HepG2 (cell line): Measurements from ENCODE around the gene SH3TC2. TPM values are rescaled to one million over a fixed set of nuclear protein-coding genes. Genes with fewer than 3 reads are reported as not detected.

Experiments used
- ATAC-seq: fragments of 200-7000 bp; cut with Tn5 transposase; 3 replicates; pipeline ENCODE4 v1.9.1; 2020; ENCODE audit warnings: mild to moderate bottlenecking, moderate library complexity
- BruUV-seq: library from RNA; stranded (reverse); fragments of 400-500 nt; replicated peaks from 2 replicates; lab custom pipeline; 2021; lab: Mats Ljungman, UMichigan
- CTCF ChIA-PET: fragments of 300-600 bp; formaldehyde crosslinking; extraction: SDS; loops from one replicate; lab custom pipeline; 2021; ENCODE audit warnings: low total read pairs, inconsistent platforms, low intra/inter-chr PET ratio; lab: Yijun Ruan, JAX
- POLR2A ChIA-PET: fragments of 350-600 bp; sonication (Branson Sonifier 250); formaldehyde crosslinking; loops from one replicate; lab custom pipeline; 2020; ENCODE audit warnings: antibody characterized with exemption, inconsistent platforms; lab: Yijun Ruan, JAX
- DNase-seq: peaks from one replicate; pipeline ENCODE4 v3.0.0-alpha.2; 2015; ENCODE audit warnings: low spot score
- FAIRE-seq: peaks from 3 replicates; lab custom pipeline; 2011; peaks lifted over from hg19 to GRCh38; lab: Jason Lieb, UNC
- H2AFZ ChIP-seq: one replicate; pipeline ENCODE4 v1.6.1; 2011; ENCODE audit warnings: low read length, inconsistent platforms
- H3K27ac ChIP-seq: fragments of 300-600 bp; 3 replicates; pipeline ENCODE4 v1.8.0; 2011; ENCODE audit warnings: mixed run types, mild to moderate bottlenecking, mixed read lengths, low read length, inconsistent platforms; ENCODE audit not compliant: insufficient read depth; ENCODE audit errors: extremely low read length
- H3K27me3 ChIP-seq, 2 experiments: fragments of 200-600 bp in 1 of 2; 2 replicates in 1 of 2; 3 replicates in 1 of 2; pipeline versions ENCODE4 v1.6.0 to v1.8.0; 2011; ENCODE audit warnings: low read length in 2 of 2, mild to moderate bottlenecking in 2 of 2, moderate library complexity in 2 of 2, inconsistent platforms in 1 of 2; ENCODE audit not compliant: insufficient read depth in 2 of 2, control insufficient read depth in 1 of 2
- H3K36me3 ChIP-seq, 2 experiments: fragments of 200-600 bp in 1 of 2; replicated peaks in 1 of 2; 2 replicates in 1 of 2; 3 replicates in 1 of 2; pipeline versions ENCODE4 v1.5.1 to v1.8.0; 2011; ENCODE audit warnings: low read length in 2 of 2, inconsistent platforms in 1 of 2; ENCODE audit not compliant: insufficient read depth in 2 of 2, control insufficient read depth in 1 of 2
- H3K4me1 ChIP-seq: 2 replicates; pipeline ENCODE4 v1.5.1; 2012; ENCODE audit warnings: low read length, inconsistent platforms; ENCODE audit not compliant: insufficient read depth
- H3K4me2 ChIP-seq: 2 replicates; pipeline ENCODE4 v1.6.0; 2011; ENCODE audit warnings: low read depth, low read length, inconsistent platforms
- H3K4me3 ChIP-seq, 3 experiments: fragments of 200-600 bp in 1 of 3; sonication (generic), shearing (Covaris generic) in 1 of 3; replicated peaks in 1 of 3; 2 replicates each; pipeline ENCODE4 v1.5.1; 2011 to 2016; ENCODE audit warnings: low read length in 3 of 3, inconsistent platforms in 2 of 3, low read depth in 2 of 3, mild to moderate bottlenecking in 2 of 3, control low read depth in 1 of 3, mixed read lengths in 1 of 3; ENCODE audit not compliant: insufficient read depth in 1 of 3
- H3K79me2 ChIP-seq: one replicate; pipeline ENCODE4 v1.6.1; 2011; ENCODE audit warnings: low read length, inconsistent platforms; ENCODE audit not compliant: insufficient read depth
- H3K9ac ChIP-seq: 2 replicates; pipeline ENCODE4 v1.6.0; 2011; ENCODE audit warnings: mild to moderate bottlenecking, low read depth, low read length, inconsistent platforms; ENCODE audit not compliant: insufficient read depth
- H3K9me3 ChIP-seq: 2 replicates; pipeline ENCODE4 v1.5.1; 2012; ENCODE audit warnings: mild to moderate bottlenecking, low read length
- H4K20me1 ChIP-seq: 2 replicates; pipeline ENCODE4 v1.6.0; 2011; ENCODE audit warnings: inconsistent platforms, mild to moderate bottlenecking, low read length, moderate library complexity; ENCODE audit not compliant: insufficient read depth
- AFF4 ChIP-seq: sonication (generic); formaldehyde crosslinking; IDR thresholded peaks from 2 replicates; pipeline ENCODE4 v1.4.0; 2020; ENCODE audit warnings: missing genetic modification reagents
- GABPB1 ChIP-seq: IDR thresholded peaks from 2 replicates; pipeline ENCODE4 v1.6.1; 2016; ENCODE audit warnings: mild to moderate bottlenecking, missing genetic modification reagents, moderate library complexity, missing compliant biosample characterization
- HNRNPK ChIP-seq: fragments of 200-400 bp; formaldehyde crosslinking; IDR thresholded peaks from 2 replicates; pipeline ENCODE4 v1.6.1; 2018; ENCODE audit warnings: low read length, low read depth, moderate library complexity, mild to moderate bottlenecking; ENCODE audit not compliant: poor library complexity, severe bottlenecking
- KDM5A ChIP-seq: fragments of 200-600 bp; sonication (generic); IDR thresholded peaks from 2 replicates; pipeline ENCODE4 v1.7.0; 2018; ENCODE audit warnings: antibody characterized with exemption, mild to moderate bottlenecking, low read length, borderline replicate concordance
- KDM5B ChIP-seq: sonication (generic); formaldehyde crosslinking; IDR thresholded peaks from 2 replicates; pipeline ENCODE4 v1.4.0; 2020; ENCODE audit warnings: missing genetic modification reagents, mild to moderate bottlenecking, borderline replicate concordance
- MED8 ChIP-seq: sonication (generic); formaldehyde crosslinking; IDR thresholded peaks from 2 replicates; pipeline ENCODE4 v1.8.1; 2023; ENCODE audit warnings: mild to moderate bottlenecking, missing genetic modification reagents; ENCODE audit not compliant: insufficient replicate concordance
- PAWR ChIP-seq: sonication (generic); formaldehyde crosslinking; IDR thresholded peaks from 2 replicates; pipeline ENCODE4 v1.4.0; 2020; ENCODE audit warnings: missing genetic modification reagents, mild to moderate bottlenecking, borderline replicate concordance
- SMAD1 ChIP-seq: sonication (generic); formaldehyde crosslinking; IDR thresholded peaks from 2 replicates; pipeline ENCODE4 v1.4.0; 2020; ENCODE audit warnings: missing genetic modification reagents, low read depth, mild to moderate bottlenecking, borderline replicate concordance
- ZFAT ChIP-seq: sonication (generic); formaldehyde crosslinking; conservative IDR thresholded peaks from 2 replicates; pipeline ENCODE4 v1.8.1; 2023; ENCODE audit warnings: missing genetic modification reagents, inconsistent platforms
- ZNF691 ChIP-seq: sonication (generic); formaldehyde crosslinking; IDR thresholded peaks from 2 replicates; pipeline ENCODE4 v1.4.0; 2020; ENCODE audit warnings: missing genetic modification reagents, low read depth, mild to moderate bottlenecking, borderline replicate concordance
- WGBS: methylation state at CpG from one replicate; pipeline ENCODE4 v1.1.6; 2017; ENCODE audit warnings: low lambda C conversion rate; 5-methylcytosine and 5-hydroxymethylcytosine counted together
- in situ Hi-C: cut with HindIII; loops from 2 replicates; pipeline ENCODE4 v1.10.0; 2017; ENCODE audit warnings: low pct_unique_long_range_greater_than_20kb; ENCODE audit not compliant: extremely low pct_ligation_motif_present
- intact Hi-C: fragments of 100-400 bp; cut with micrococcal nuclease; formaldehyde crosslinking; loops from one replicate; pipeline ENCODE4 v1.10.0; 2022; ENCODE audit not compliant: unreplicated experiment
- polyA plus RNA-seq, 8 experiments: library from polyadenylated mRNA; depleted of rRNA in 3 of 8; stranded (reverse) in 7 of 8; unstranded in 1 of 8; fragments of >200 nt; fragmentation: Illumina TruSeq in 4 of 8; extraction: Trizol in 4 of 8; gene quantifications; 2 replicates each; pipeline versions ENCODE4 v1.2.1 to v1.2.3, GENCODE V29; 2011 to 2016; ENCODE audit warnings: low read depth in 4 of 8, missing spikeins in 1 of 8, mixed read lengths in 1 of 8; ENCODE audit not compliant: insufficient read depth in 1 of 8
- total RNA-seq, 5 experiments: library from RNA; depleted of rRNA; stranded (reverse); fragments of >200 nt; fragmentation: Illumina TruSeq; extraction: Trizol; gene quantifications; 2 replicates each; pipeline ENCODE4 v1.2.3, GENCODE V29; 2016; ENCODE audit warnings: low read depth in 1 of 5
- TF ChIP-seq, protein P1 (sequence below): sonication (generic); formaldehyde crosslinking; IDR thresholded peaks from 2 replicates; pipeline ENCODE4 v1.8.1; 2022; ENCODE audit warnings: low read depth, mild to moderate bottlenecking, missing genetic modification reagents
- TF ChIP-seq, protein P2 (sequence below): sonication (generic); formaldehyde crosslinking; IDR thresholded peaks from 2 replicates; pipeline ENCODE4 v1.5.0; 2020; ENCODE audit warnings: missing genetic modification reagents
- TF ChIP-seq, protein P3 (sequence below): sonication (generic); formaldehyde crosslinking; IDR thresholded peaks from 2 replicates; pipeline ENCODE4 v1.5.0; 2020; ENCODE audit warnings: mild to moderate bottlenecking, missing genetic modification reagents, moderate library complexity

SH3TC2 gene
- total and polyA plus RNA-seq, 2 of the 13 experiments (the other 11 are each of a cell fraction or from before 2014, with no cell fraction given): 0.34 to 0.71 TPM

GRCh38 chr5:149053072-149053695 lies 9.7 kb downstream of the SH3TC2 start:
- no peaks in the 10 kb centered on the region for H3K36me3 ChIP-seq
- POLR2A ChIA-PET: no interaction called here
- H3K4me2 ChIP-seq: no peak overlapping the region
- no peaks in the 10 kb centered on the region for H3K79me2 ChIP-seq
- no peak overlapping the region for H3K9ac ChIP-seq
- in situ Hi-C loops: no loop called here
- H3K4me1 ChIP-seq: peaks cover 21% of the 10 kb centered on the region
- no peak for ATAC-seq
- H3K4me3 ChIP-seq: no peak overlapping the region
- intact Hi-C loops: no loop called here
- WGBS: 55% methylated on average over 1 of the region's 2 CpGs
- no peaks in the 10 kb centered on the region for H3K27me3 ChIP-seq
- no peak for DNase-seq
- no peaks in the 10 kb centered on the region for H3K9me3 ChIP-seq
- CTCF ChIA-PET: no interaction called here
- no TSS peak for BruUV-seq
- no peak for FAIRE-seq
- no peak overlapping the region for H2AFZ ChIP-seq
- H3K27ac ChIP-seq: no peak overlapping the region
- H4K20me1 ChIP-seq: no peaks in the 10 kb centered on the region
- TF ChIP-seq AFF4 (no peak), ZFAT (CRISPR knock-in tag) (no peak), HNRNPK (no peak), MED8 (no peak), PAWR (CRISPR knock-in tag) (no peak), KDM5B (CRISPR knock-in tag) (no peak), KDM5A (no peak), SMAD1 (no peak), ZNF691 (CRISPR knock-in tag) (no peak), GABPB1 (CRISPR knock-in tag) (no peak)
- TF ChIP-seq, protein P1, sequence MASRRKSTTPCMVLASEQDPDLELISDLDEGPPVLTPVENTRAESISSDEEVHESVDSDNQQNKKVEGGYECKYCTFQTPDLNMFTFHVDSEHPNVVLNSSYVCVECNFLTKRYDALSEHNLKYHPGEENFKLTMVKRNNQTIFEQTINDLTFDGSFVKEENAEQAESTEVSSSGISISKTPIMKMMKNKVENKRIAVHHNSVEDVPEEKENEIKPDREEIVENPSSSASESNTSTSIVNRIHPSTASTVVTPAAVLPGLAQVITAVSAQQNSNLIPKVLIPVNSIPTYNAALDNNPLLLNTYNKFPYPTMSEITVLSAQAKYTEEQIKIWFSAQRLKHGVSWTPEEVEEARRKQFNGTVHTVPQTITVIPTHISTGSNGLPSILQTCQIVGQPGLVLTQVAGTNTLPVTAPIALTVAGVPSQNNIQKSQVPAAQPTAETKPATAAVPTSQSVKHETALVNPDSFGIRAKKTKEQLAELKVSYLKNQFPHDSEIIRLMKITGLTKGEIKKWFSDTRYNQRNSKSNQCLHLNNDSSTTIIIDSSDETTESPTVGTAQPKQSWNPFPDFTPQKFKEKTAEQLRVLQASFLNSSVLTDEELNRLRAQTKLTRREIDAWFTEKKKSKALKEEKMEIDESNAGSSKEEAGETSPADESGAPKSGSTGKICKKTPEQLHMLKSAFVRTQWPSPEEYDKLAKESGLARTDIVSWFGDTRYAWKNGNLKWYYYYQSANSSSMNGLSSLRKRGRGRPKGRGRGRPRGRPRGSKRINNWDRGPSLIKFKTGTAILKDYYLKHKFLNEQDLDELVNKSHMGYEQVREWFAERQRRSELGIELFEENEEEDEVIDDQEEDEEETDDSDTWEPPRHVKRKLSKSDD (CRISPR knock-in tag): no peak
- TF ChIP-seq, protein P2, sequence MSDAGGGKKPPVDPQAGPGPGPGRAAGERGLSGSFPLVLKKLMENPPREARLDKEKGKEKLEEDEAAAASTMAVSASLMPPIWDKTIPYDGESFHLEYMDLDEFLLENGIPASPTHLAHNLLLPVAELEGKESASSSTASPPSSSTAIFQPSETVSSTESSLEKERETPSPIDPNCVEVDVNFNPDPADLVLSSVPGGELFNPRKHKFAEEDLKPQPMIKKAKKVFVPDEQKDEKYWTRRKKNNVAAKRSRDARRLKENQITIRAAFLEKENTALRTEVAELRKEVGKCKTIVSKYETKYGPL (CRISPR knock-in tag): no peak
- TF ChIP-seq, protein P3, sequence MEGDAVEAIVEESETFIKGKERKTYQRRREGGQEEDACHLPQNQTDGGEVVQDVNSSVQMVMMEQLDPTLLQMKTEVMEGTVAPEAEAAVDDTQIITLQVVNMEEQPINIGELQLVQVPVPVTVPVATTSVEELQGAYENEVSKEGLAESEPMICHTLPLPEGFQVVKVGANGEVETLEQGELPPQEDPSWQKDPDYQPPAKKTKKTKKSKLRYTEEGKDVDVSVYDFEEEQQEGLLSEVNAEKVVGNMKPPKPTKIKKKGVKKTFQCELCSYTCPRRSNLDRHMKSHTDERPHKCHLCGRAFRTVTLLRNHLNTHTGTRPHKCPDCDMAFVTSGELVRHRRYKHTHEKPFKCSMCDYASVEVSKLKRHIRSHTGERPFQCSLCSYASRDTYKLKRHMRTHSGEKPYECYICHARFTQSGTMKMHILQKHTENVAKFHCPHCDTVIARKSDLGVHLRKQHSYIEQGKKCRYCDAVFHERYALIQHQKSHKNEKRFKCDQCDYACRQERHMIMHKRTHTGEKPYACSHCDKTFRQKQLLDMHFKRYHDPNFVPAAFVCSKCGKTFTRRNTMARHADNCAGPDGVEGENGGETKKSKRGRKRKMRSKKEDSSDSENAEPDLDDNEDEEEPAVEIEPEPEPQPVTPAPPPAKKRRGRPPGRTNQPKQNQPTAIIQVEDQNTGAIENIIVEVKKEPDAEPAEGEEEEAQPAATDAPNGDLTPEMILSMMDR (CRISPR knock-in tag): no peak
